ENCODE measurements around the gene LRFN2. TPM values are rescaled to one million over a fixed set of nuclear protein-coding genes. Genes with fewer than 3 reads are reported as not detected.

LRFN2 gene
- total RNA-seq, 3 donors from 2014 or later = 0.14 to 0.29 (median 0.16) TPM

- no peak for DNase-seq
Measured at GRCh38 chr6:40439026-40439800, 148.0 kb downstream of the LRFN2 start.

GRCh38 chr6:40438246-40438887 lies 148.8 kb downstream of the LRFN2 start:
- DNase-seq (no peak), ATAC-seq (no peak)
- no peaks in the 10 kb centered on the region for H3K4me1 ChIP-seq (ENCODE audit: low read depth)
- no peak for TF ChIP-seq CTCF (IDR thresholded peaks at IDR 0.05)
- no peaks in the 10 kb centered on the region for H3K36me3 ChIP-seq (ENCODE audit: low read depth)
- intact Hi-C loops (cut with DNase I, micrococcal nuclease) = no loop called here
- H3K4me3 ChIP-seq = no peak overlapping the region
- no peaks in the 10 kb centered on the region for H3K9me3 ChIP-seq

More at GRCh38 chr6:40439026-40439800, 148.0 kb downstream of the LRFN2 start:
- Histone ChIP-seq H3K4me3 (no peak overlapping the region), H3K36me3 (ENCODE audit: low read depth) (no peaks in the 10 kb centered on the region), H3K4me1 (ENCODE audit: low read depth) (no peaks in the 10 kb centered on the region), H3K9me3 (no peaks in the 10 kb centered on the region)
- ATAC-seq = no peak
- no peak for TF ChIP-seq CTCF (IDR thresholded peaks at IDR 0.05)
- intact Hi-C loops (cut with DNase I, micrococcal nuclease) = no loop called here

GRCh38 chr6:40437631-40438030 lies 149.5 kb downstream of the LRFN2 start:
- Histone ChIP-seq H3K9me3 (no peaks in the 10 kb centered on the region), H3K4me3 (no peak overlapping the region), H3K4me1 (ENCODE audit: low read depth) (no peaks in the 10 kb centered on the region), H3K36me3 (ENCODE audit: low read depth) (no peaks in the 10 kb centered on the region)
- no peak for DNase-seq
- no peak for TF ChIP-seq CTCF (IDR thresholded peaks at IDR 0.05)
- ATAC-seq = no peak
- intact Hi-C loops (cut with DNase I, micrococcal nuclease) = no loop called here

GRCh38 chr6:40436685-40437604 lies 150.2 kb downstream of the LRFN2 start:
- DNase-seq = no peak
- Histone ChIP-seq H3K4me1 (ENCODE audit: low read depth) (no peaks in the 10 kb centered on the region), H3K36me3 (ENCODE audit: low read depth) (no peaks in the 10 kb centered on the region), H3K9me3 (no peaks in the 10 kb centered on the region), H3K4me3 (no peak overlapping the region)
- intact Hi-C loops (cut with DNase I, micrococcal nuclease) = no loop called here
- no peak for ATAC-seq
- TF ChIP-seq CTCF (IDR thresholded peaks at IDR 0.05) = no peak

GRCh38 chr6:40432982-40433381 lies 154.2 kb downstream of the LRFN2 start:
- no peak for TF ChIP-seq CTCF (IDR thresholded peaks at IDR 0.05)
- Histone ChIP-seq H3K36me3 (ENCODE audit: low read depth) (no peaks in the 10 kb centered on the region), H3K4me1 (ENCODE audit: low read depth) (no peaks in the 10 kb centered on the region), H3K4me3 (no peak overlapping the region), H3K9me3 (no peaks in the 10 kb centered on the region)
- ATAC-seq (no peak), DNase-seq (no peak)
- intact Hi-C loops (cut with DNase I, micrococcal nuclease) = no loop called here
